HTR-8/SVneo (cell line): Measurements from ENCODE around the gene MCM3AP.
"Not testable (repeated sequence)": the region's sequence is repeated elsewhere in the genome, so short reads cannot be mapped to it uniquely, and the experiment has no call there.

Experiments
- DNase-seq: peaks from one replicate; pipeline ENCODE4 v3.0.0; 2011; ENCODE audit warnings: low spot score, mixed read lengths; ENCODE audit not compliant: insufficient read length
- FAIRE-seq: peaks from 2 replicates; lab custom pipeline; 2011; peaks lifted over from hg19 to GRCh38; lab: Jason Lieb, UNC

MCM3AP gene

GRCh38 chr21:46247699-46248421, 37.6 kb downstream of the MCM3AP start:
- FAIRE-seq (no peak), DNase-seq (no peak)

DNA sequence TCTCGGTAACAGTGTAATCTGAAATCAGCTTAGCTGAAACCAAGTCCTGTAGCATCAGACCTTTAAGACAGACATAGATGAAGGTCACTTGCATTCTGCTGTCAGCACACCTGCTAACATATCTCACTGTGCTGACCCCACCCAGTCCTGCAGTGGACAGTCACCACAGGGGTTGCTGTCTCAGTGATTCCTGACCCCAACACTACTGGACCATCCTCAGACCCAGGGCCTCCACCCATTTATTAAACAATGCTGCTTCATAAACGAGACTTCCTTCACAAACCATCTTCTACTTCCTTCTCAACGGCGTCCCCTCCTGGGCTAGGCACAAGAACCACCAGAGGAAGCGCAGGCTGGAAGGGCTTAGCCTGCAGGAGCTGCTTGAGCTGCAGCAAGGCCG, 39.1 kb downstream of the MCM3AP start:
- no peak for FAIRE-seq
- DNase-seq, result no peak

- DNase-seq, result no peak
- no peak for FAIRE-seq
Observed at GRCh38 chr21:46245213-46245915, 40.0 kb downstream of the MCM3AP start.

DNA sequence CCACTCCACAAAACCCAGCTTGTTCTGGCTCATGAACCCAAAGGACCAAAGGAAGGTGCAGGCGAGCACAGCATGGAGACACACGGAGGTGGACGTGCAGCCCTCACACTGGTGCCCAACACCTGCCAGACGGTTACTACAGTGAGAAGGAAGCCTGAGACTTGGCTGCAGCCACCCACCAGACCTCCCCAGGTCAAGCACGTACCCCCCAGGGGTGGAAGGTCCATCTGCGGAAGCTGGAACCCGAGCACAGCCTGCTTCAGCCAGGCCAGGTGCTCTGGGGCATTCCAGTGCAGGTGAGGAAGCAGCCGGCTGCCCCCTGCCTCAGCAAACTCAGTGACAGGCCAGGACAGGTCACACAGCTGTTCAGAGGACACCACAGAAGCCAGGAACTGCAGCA, 40.8 kb downstream of the MCM3AP start:
- FAIRE-seq, result no peak

DNA sequence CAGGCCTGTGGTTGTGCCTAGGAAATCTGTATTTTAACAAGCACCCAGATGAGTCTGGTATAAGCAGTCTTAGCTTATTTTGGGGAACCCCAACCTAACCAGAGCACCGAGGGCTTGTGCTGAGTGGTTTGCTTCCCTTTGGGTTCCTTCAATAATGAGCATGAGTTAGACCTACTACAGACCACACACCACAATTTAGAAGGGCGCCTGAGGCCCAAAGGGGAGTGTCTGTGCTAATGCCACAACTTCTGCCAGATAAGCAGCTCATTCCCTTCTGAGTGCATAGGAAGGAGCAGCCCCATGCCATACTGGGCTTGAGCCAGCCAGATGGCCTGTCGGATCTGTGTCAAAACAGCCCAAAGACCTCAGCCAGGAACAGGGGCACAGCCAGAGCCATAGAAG, 41.5 kb downstream of the MCM3AP start:
- DNase-seq, result no peak
- FAIRE-seq, result no peak

More for the DNA sequence above, 40.8 kb downstream of the MCM3AP start:
- no peak for DNase-seq

DNA sequence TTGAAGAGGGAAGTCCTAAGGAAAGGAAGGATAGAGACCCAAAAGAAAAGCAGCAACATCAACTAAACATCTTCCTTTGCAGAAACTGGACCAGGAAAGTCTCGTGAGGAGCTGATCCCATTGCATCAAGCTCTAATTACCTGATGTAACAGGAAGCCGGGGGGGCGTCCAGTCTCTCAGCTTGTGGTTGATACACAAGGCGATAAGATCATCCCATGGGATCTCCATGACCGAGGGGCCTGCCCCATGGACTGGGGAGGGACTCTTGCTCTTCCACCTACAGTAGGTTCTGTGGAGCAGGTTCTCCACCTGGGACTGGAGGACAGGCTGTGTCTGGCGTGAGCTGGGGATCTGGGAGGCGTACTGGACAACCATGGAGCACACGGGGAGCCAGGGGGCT, 42.1 kb downstream of the MCM3AP start:
- FAIRE-seq (no peak), DNase-seq (no peak)

DNA sequence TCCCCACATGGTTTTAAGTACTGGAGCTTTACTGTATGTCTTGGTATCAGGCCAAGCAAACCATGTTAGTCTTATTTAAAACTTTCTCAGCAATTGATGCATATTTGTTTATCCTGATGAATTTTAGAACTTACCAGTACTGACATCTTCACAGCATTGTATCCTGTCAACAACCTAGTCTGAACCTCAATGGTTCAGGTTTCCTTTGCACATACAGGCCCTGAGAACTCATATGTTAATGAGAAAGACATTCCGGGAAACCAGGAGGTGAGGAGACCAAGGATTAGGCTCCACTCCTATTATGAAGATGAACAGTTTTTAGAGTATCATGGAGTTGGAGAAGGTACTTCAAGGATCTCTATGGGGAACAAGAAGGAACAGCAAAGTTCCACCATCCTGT, 43.8 kb downstream of the MCM3AP start:
- DNase-seq, FAIRE-seq: not testable (repeated sequence)

- FAIRE-seq (no peak), DNase-seq (no peak)
Observed at GRCh38 chr21:46239817-46240325, 45.5 kb downstream of the MCM3AP start.

- no peak for FAIRE-seq
- DNase-seq, result no peak
Observed at GRCh38 chr21:46237474-46237873, 47.9 kb downstream of the MCM3AP start.

DNA sequence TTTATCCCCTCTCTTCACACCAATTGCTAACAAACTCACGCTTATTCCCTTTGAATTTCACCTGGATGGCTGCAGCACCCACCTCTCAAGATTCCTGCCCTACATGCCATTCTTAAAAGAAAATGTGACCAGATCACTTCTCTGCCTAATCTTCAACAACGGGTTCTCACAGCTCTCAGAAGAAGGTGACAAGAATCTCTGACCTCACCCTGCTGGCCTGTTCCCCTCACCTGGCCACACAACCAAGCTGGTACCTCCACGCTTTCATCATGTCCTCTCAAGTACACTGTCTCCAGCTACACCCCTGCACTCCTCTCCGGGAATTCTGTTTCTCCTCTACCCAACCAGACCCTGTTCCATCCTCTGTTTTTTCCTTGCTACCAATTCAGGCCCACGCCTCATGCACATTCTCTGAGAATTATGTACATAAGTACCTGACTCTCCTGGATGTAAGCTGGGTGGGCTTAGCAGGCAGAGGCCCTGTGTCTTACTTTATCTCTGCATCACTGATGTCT, 50.9 kb downstream of the MCM3AP start:
- FAIRE-seq, result no peak

DNA sequence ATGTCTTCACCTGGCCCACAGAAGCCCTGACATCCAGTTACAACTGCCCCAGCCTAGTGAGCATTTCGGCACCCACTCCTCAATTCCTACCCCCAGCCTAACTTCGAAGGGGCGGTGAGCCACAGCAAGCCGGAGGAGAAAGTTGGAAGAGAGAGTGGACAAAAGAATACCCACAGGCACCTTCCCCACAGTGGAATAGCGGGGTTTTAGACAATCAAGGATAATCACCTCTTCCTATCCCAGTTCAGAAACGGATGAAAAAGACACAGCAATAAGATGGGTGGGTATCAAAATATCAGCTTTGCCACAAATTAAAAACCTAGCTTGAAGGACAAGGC, 55.5 kb downstream of the MCM3AP start:
- DNase-seq (no peak), FAIRE-seq (no peak)

More for the DNA sequence above, 50.9 kb downstream of the MCM3AP start:
- no peak for DNase-seq

DNA sequence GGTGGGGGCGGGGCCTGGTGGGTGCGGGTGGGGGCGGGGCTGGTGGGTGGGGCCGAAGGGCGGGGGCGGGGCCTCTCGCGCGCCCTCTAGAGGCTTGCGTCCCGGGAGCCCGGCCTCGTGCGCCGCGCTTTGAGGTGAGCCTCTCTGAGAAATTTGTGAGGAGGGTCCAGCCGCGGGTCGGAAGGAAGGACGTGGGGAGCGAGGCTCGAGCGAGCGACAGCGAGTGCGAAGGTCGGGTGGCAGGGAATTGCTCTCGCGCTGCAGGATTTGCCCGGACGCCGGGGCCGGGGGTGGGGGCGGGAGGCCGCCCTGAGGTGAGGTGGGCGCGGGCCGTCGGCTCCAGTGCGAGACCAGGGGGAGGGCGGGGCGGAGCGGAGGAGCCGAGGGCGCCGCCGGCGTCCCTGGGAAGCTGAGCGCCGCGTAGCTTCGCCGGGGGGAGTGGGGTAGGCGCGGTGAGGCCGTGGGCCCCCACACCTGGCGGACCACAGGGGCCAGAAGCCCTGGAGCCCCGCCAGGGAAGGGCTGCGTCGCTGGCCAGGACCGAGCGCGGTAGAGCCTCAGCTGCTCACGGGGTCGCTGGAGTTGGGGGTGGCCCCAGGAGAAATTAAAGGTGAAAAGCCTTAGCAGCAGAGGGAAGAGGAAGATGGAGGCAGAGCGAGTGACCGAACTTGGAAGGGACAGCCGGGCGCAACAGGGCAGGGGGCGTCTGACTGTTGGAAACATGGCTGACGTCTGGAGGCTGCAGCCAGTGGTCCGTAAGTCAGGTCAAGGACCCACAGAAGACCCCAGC, 56.1 kb downstream of the MCM3AP start:
- FAIRE-seq (no peak), DNase-seq (peak; percentile 43)

DNA sequence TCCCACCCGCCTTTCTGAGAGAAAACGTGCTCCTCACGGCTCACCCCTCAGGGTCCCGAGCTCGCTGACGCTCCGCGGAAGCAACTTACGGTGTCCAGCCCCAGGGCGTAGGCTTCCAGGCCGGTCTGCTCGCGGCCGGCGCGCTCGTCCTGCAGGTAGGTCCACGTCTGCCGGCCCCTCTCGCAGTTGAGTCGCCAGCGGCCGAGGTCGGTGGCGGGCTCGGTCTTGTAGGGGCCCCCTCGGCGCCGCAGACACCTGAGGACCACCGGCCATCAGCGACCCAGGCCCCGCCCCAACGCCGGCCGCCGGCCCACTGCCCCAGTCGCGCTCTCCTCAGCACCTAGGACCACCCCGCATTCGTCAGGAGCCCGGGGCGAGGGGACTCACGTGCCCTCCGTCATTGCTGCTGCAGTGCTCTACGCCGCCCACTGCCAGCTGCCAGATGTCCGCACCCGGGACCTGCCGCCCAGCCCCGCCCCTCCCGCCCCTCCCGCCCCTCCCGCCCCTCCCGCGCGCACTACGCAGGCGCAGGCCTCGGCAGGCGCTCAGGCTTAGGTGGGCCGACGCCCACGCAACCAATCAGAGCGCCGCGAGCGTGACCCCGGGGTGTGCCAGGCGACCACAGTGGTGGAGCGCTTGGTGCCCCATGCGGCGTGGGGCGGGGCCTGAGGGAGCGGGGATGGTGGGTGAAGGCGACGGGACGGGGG, 56.9 kb downstream of the MCM3AP start, which contains the start of gene LSS:
Gene LSS (minus strand): TSS at position 430 of the 707 bp plus-strand sequence. CDS start 29 bp downstream, at position 401.
- DNase-seq, result peak; percentile 99
- no peak for FAIRE-seq

DNA sequence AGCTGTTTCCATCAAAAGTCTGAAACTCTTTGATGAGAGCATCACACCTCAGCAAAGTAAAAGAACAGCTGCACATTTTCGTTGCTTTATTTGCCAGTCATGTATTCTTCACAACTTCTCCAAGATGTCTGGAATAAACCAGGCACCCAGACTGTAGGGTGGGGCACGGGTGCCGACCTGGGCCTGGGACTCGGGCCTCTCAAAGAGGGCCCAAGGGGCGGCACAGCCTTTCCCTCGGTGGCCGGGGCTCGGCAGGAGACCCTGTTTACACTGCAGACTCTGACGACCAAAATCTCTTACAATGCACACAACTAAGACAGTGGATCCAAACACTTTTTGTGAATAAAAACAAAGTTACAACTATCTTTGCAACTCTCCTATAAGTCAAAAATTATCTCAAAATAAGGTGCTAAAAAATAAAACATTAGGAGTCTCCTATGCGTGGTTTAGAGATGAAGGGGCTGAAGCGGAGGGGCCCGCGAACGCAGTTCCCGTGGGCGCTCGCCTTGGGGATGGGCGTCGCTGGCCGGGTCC, 57.5 kb downstream of the MCM3AP start:
- FAIRE-seq, result no peak
- no peak for DNase-seq

DNA sequence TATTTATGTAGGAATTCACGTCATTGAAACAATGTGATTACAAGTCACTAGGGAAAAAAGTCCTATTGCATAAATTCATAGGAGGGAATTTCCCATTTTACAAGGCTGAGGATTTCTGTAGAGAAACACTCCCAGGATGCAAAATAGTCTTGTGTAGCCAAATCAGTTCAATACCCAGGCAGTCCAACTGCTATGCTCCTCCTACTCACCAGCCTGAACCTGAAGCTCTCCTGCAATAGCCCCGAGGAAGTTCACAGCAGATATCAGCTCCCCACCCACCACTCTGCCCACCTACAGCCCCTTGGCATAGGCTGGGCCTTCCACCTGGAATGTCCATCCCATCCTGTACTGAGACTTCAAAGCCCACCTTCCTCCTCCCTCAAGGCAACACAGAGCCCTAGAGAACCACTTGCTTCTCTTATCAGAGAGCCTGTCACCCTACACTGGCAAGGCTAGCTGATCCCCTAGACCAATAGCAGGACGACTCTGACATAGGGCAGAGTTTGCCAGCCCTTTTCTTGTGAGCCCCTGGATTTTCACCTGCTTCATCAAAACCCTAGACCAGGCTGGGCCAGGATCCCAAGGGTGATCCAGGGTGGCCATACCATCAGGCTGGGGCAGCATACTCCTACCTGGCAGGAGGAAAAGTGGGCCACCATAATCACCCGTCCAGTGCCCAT, 58.4 kb downstream of the MCM3AP start:
- DNase-seq (no peak), FAIRE-seq (no peak)

GRCh38 chr21:46226146-46226545, 59.3 kb downstream of the MCM3AP start:
- DNase-seq (no peak), FAIRE-seq (no peak)

- not testable (repeated sequence) for DNase-seq, FAIRE-seq
Observed at GRCh38 chr21:46223661-46224060, 61.8 kb downstream of the MCM3AP start.

GRCh38 chr21:46223217-46223616, 62.2 kb downstream of the MCM3AP start:
- DNase-seq, result no peak
- FAIRE-seq, result no peak
